Measurements from ENCODE around the gene PARVA. TPM values are rescaled to one million over a fixed set of nuclear protein-coding genes. Genes with fewer than 3 reads are reported as not detected.

Gene PARVA
- total and polyA plus RNA-seq, 9 of the 15 experiments (the other 6 are each of a cell fraction or from before 2014, with no cell fraction given) = 0.11 TPM; not detected in 8

DNA sequence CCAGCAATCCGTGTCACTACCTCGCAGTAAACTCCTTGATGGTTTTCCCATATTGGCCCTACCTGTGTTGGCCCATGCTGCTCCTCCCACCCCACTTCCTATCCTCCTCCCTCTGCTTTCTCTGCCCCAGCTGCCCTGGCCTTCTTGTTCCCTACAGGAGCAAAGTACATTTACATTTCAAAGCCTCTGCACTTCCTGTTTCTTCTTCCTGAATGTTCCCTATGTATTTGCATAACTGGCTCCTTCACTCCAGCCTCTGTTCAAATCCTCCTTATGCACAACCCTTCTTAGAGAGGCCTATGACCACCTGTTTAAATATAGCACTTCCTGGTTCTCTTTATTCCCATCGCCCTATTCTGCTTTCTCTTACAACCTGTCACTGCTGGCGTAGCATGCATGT is 62.2 kb downstream of the PARVA start:
- Histone ChIP-seq H3K27me3 (ENCODE audit: control insufficient read depth in 2 of 2, insufficient read depth in 2 of 2, low read length in 2 of 2) (peaks cover 14 to 27% of the 10 kb centered on the region in 2 experiments; a peak in 4 of 5 replicates), H3K4me1 (replicated peaks in 1 of 2; ENCODE audit: control insufficient read depth in 2 of 2, insufficient read depth in 2 of 2, low read length in 2 of 2) (no peaks in the 10 kb centered on the region; a peak in 1 of 5 replicates), H3K36me3 (ENCODE audit: control insufficient read depth, insufficient read depth, low read length) (no peaks in the 10 kb centered on the region), H2AFZ (ENCODE audit: low read depth, low read length) (no peak overlapping the region), H3K27ac (ENCODE audit: extremely low read depth, low read depth, low read length) (no peak overlapping the region), H3K9ac (ENCODE audit: insufficient read depth in 1 of 2, low read depth in 2 of 2, low read length in 2 of 2) (no peak overlapping the region), H3K9me1 (ENCODE audit: control insufficient read depth, insufficient read depth, low read length) (no peaks in the 10 kb centered on the region), H4K20me1 (replicated peaks; ENCODE audit: control insufficient read depth, insufficient read depth, low read length) (no peaks in the 10 kb centered on the region), H3K4me3 (no peak overlapping the region), H3K9me3 (replicated peaks; ENCODE audit: control insufficient read depth, insufficient read depth, low read depth, low read length) (no peaks in the 10 kb centered on the region), H3K4me2 (ENCODE audit: insufficient read depth, low read length) (no peak overlapping the region), H3K79me2 (ENCODE audit: control insufficient read depth, insufficient read depth, low read length) (no peaks in the 10 kb centered on the region)
- DNase-seq (ENCODE audit: extremely low read depth in 1 of 4, low spot score in 3 of 4) (no peak), FAIRE-seq (no peak), ATAC-seq (no peak)
- in situ Hi-C loops (cut with MboI) = no loop called here
- CTCF ChIA-PET (ENCODE audit: low intra/inter-chr PET ratio) = no interaction called here
- no TSS peak for BruUV-seq (replicated peaks)
- WGBS (ENCODE audit: insufficient coverage, low coverage, missing lambda C conversion rate) = 17% methylated on average over 4 of the region's 4 CpGs
- intact Hi-C loops (cut with micrococcal nuclease) = no loop called here
- no peak for TF ChIP-seq ZBTB1 (CRISPR knock-in tag; IDR thresholded peaks at IDR 0.05; ENCODE audit: borderline replicate concordance, low read depth)
- TF ChIP-seq MED1 (CRISPR knock-in tag; IDR thresholded peaks at IDR 0.05; ENCODE audit: borderline replicate concordance) = no peak
- no peak for TF ChIP-seq ZNF384 (IDR thresholded peaks at IDR 0.05; ENCODE audit: low read depth, low read length)
- no peak for TF ChIP-seq RBM39 (optimal IDR thresholded peaks at IDR 0.05; ENCODE audit: low read depth, low read length)
- TF ChIP-seq MAZ (CRISPR knock-in tag; conservative IDR thresholded peaks at IDR 0.05 in 1 of 2, IDR thresholded peaks at IDR 0.05 in 1 of 2) = no peak
- TF ChIP-seq ETV5 (CRISPR knock-in tag; IDR thresholded peaks at IDR 0.05; ENCODE audit: low read depth) = no peak
- TF ChIP-seq HMGN3 (IDR thresholded peaks at IDR 0.05; ENCODE audit: borderline replicate concordance, extremely low read depth, insufficient read length, low read depth, low read length) = no peak
- TF ChIP-seq SPI1 (IDR thresholded peaks at IDR 0.05; ENCODE audit: borderline replicate concordance, low read depth, low read length) = peak; percentile 85
- POLR2A ChIA-PET = no interaction called here

All from K562 (cell line).